ENCODE data around the gene CFL1. TPM values are rescaled to one million over a fixed set of nuclear protein-coding genes. Genes with fewer than 3 reads are reported as not detected.

Gene CFL1
- total and polyA plus RNA-seq, 2 experiments from 2014 or later = 1,393 to 2,124 TPM

DNA sequence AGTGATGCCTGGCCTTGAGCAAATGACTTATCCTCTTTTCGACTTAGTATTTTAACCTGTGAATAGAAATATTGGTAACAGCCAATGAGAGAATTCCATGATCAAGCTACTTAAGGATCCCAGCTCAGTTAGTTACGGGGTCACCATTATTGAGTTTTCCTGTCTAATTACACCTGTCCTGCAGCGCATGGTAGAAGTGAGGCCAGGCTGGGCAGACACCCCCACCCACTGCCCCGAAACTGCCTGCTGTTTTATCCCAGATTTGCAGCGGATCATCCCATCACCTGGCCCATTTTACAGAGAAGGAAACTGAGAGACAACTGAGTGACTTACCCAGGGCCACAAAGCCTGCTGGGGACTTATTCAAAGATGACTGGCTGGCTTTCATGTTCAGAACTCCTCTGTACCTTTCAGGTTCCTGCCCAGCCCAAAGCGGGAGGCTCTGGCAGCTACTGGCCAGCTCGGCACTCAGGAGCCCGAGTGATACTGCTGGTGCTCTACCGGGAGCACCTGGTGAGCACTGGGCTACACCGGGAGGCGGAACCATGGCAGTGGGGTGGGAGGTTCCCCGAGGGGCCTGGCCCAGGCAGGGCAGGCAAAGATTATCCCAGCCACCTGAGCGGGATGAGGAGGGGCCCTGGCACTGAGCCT is 3.7 kb upstream of the CFL1 start (continued):
- TF ChIP-seq, protein P1, sequence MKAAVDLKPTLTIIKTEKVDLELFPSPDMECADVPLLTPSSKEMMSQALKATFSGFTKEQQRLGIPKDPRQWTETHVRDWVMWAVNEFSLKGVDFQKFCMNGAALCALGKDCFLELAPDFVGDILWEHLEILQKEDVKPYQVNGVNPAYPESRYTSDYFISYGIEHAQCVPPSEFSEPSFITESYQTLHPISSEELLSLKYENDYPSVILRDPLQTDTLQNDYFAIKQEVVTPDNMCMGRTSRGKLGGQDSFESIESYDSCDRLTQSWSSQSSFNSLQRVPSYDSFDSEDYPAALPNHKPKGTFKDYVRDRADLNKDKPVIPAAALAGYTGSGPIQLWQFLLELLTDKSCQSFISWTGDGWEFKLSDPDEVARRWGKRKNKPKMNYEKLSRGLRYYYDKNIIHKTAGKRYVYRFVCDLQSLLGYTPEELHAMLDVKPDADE (IDR thresholded peaks at IDR 0.05) = no peak
- TF ChIP-seq EZH2phosphoT487 (IDR thresholded peaks at IDR 0.05; ENCODE audit: unreplicated experiment) (no peak), POLR2AphosphoS5 (IDR thresholded peaks at IDR 0.05; ENCODE audit: low read depth) (no peak), STAT1 (IDR thresholded peaks at IDR 0.05; ENCODE audit: unreplicated experiment) (no peak), CREB1 (CRISPR knock-in tag; IDR thresholded peaks at IDR 0.05; ENCODE audit: low read depth) (no peak), ZNF114 (CRISPR knock-in tag; IDR thresholded peaks at IDR 0.05) (no peak), EZH2 (IDR thresholded peaks at IDR 0.05; ENCODE audit: low read depth, unreplicated experiment) (no peak), ZNF331 (CRISPR knock-in tag; IDR thresholded peaks at IDR 0.05; ENCODE audit: low read depth) (no peak)
- TF ChIP-seq, protein P2, sequence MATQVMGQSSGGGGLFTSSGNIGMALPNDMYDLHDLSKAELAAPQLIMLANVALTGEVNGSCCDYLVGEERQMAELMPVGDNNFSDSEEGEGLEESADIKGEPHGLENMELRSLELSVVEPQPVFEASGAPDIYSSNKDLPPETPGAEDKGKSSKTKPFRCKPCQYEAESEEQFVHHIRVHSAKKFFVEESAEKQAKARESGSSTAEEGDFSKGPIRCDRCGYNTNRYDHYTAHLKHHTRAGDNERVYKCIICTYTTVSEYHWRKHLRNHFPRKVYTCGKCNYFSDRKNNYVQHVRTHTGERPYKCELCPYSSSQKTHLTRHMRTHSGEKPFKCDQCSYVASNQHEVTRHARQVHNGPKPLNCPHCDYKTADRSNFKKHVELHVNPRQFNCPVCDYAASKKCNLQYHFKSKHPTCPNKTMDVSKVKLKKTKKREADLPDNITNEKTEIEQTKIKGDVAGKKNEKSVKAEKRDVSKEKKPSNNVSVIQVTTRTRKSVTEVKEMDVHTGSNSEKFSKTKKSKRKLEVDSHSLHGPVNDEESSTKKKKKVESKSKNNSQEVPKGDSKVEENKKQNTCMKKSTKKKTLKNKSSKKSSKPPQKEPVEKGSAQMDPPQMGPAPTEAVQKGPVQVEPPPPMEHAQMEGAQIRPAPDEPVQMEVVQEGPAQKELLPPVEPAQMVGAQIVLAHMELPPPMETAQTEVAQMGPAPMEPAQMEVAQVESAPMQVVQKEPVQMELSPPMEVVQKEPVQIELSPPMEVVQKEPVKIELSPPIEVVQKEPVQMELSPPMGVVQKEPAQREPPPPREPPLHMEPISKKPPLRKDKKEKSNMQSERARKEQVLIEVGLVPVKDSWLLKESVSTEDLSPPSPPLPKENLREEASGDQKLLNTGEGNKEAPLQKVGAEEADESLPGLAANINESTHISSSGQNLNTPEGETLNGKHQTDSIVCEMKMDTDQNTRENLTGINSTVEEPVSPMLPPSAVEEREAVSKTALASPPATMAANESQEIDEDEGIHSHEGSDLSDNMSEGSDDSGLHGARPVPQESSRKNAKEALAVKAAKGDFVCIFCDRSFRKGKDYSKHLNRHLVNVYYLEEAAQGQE (IDR thresholded peaks at IDR 0.05; ENCODE audit: unreplicated experiment) = no peak

DNA sequence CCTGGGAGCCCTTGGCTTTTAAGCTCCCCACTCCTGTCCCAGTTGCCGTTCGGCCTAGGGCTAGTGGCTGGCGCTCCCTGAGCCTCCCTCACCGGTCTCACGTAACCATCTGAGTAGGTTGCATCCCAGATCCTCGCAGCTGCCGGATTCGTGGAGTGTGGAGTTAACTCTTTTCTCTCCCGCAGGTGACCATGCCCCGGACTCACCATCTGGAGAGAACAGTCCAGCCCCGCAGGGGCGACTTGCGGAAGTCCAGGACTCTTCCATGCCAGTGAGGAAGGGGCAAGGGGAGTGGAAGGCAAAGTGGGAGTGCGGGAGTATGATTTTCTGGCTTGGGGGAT is 3.2 kb upstream of the CFL1 start:
- Histone ChIP-seq H3K4me1 (ENCODE audit: insufficient read depth) (peaks cover 11% of the 10 kb centered on the region), H3K9me2 (ENCODE audit: insufficient read depth) (no peaks in the 10 kb centered on the region), H2AFZ (peak overlapping the region; percentile 66; the same call in 1 of the 2 replicates), H3K27me3 (ENCODE audit: insufficient read depth) (no peaks in the 10 kb centered on the region), H4K20me1 (replicated peaks; ENCODE audit: insufficient read depth) (peaks cover 13% of the 10 kb centered on the region), H3K79me2 (replicated peaks; ENCODE audit: insufficient read depth) (peaks cover 25% of the 10 kb centered on the region), H3K4me3 (peak overlapping the region; percentile 95), H3F3A (replicated peaks; ENCODE audit: low read depth) (peaks cover 32% of the 10 kb centered on the region), H3K4me2 (peak overlapping the region; percentile 99), H3K36me3 (ENCODE audit: insufficient read depth) (peaks cover 4% of the 10 kb centered on the region; the same call in 1 of the 2 replicates), H3K27ac (ENCODE audit: low read depth) (peak overlapping the region; percentile 96; the same call in 1 of the 2 replicates)
- Mint-ChIP-seq H3K9me3 (peaks cover 4% of the 10 kb centered on the region; the same call in 2 of the 3 replicates), H3K4me1 (peaks cover 19% of the 10 kb centered on the region), H3K27ac (peak overlapping the region; percentile 94), H3K36me3 (ENCODE audit: low read depth) (peaks cover 47% of the 10 kb centered on the region), H3K4me3 (peak overlapping the region; percentile 91), H3K27me3 (ENCODE audit: insufficient read depth, low read depth, poor library complexity) (peaks cover 32% of the 10 kb centered on the region)
- DNase-seq (ENCODE audit: low spot score) = no peak
- ATAC-seq = no peak
- TF ChIP-seq, protein P3, sequence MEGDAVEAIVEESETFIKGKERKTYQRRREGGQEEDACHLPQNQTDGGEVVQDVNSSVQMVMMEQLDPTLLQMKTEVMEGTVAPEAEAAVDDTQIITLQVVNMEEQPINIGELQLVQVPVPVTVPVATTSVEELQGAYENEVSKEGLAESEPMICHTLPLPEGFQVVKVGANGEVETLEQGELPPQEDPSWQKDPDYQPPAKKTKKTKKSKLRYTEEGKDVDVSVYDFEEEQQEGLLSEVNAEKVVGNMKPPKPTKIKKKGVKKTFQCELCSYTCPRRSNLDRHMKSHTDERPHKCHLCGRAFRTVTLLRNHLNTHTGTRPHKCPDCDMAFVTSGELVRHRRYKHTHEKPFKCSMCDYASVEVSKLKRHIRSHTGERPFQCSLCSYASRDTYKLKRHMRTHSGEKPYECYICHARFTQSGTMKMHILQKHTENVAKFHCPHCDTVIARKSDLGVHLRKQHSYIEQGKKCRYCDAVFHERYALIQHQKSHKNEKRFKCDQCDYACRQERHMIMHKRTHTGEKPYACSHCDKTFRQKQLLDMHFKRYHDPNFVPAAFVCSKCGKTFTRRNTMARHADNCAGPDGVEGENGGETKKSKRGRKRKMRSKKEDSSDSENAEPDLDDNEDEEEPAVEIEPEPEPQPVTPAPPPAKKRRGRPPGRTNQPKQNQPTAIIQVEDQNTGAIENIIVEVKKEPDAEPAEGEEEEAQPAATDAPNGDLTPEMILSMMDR (conservative IDR thresholded peaks at IDR 0.05; ENCODE audit: low read depth in 2 of 2) = no peak
- TF ChIP-seq POLR2AphosphoS5 (IDR thresholded peaks at IDR 0.05; ENCODE audit: low read depth) = no peak; the same call in 1 of the 2 replicates
- TF ChIP-seq STAT1 (IDR thresholded peaks at IDR 0.05; ENCODE audit: unreplicated experiment) = no peak
- no peak for TF ChIP-seq ZNF114 (CRISPR knock-in tag; IDR thresholded peaks at IDR 0.05)
- no peak for TF ChIP-seq JUNB (IDR thresholded peaks at IDR 0.05; ENCODE audit: unreplicated experiment)
- TF ChIP-seq ZNF331 (CRISPR knock-in tag; IDR thresholded peaks at IDR 0.05; ENCODE audit: low read depth) = no peak
- TF ChIP-seq, protein P2 (IDR thresholded peaks at IDR 0.05; ENCODE audit: unreplicated experiment) = no peak

All from GM23338 (cell line).